GM21526 (cell line): ENCODE data around the gene CACNG1.

Source experiments
- ATAC-seq: cut with Tn5 transposase; IDR thresholded peaks from one replicate; pipeline ENCODE4 v1.9.1; 2021; ENCODE audit warnings: moderate library complexity; ENCODE audit not compliant: unreplicated experiment, low FRiP score

CACNG1 gene

GRCh38 chr17:67044016-67044772 is at the start of gene CACNG1:
Gene CACNG1 (plus strand): TSS chr17:67044554. CDS start chr17:67044661, 107 bp downstream.
- ATAC-seq: no peak

DNA sequence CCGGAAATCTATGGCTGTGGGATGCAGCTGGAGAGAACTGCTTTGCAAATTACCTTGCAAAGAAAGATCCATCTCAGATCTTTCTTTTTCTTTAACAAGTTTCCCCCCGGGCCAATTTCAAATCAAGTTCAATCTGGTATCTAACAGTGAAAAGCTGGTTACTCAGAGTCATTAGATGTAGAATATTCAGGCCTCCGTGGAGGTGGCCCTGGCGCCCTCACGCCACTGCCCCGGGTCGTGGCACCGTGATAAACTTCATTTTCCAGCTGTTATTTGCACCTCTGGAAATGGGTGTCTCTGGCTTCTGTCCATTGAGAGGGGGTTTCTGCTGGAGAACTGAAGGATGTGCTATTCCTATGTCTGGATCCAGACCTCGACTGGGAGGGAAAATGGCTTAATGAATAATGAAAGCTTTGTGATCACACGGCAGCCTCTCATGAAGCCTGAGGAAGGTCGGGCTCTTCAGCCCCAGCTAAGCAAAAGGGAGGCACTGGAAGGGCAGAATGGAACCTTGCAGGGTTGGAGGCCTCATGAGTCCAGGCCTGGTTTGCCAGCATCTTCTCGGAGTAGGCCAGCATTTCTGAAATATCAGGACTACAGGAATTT is 49.3 kb upstream of the CACNG1 start:
- ATAC-seq: no peak

DNA sequence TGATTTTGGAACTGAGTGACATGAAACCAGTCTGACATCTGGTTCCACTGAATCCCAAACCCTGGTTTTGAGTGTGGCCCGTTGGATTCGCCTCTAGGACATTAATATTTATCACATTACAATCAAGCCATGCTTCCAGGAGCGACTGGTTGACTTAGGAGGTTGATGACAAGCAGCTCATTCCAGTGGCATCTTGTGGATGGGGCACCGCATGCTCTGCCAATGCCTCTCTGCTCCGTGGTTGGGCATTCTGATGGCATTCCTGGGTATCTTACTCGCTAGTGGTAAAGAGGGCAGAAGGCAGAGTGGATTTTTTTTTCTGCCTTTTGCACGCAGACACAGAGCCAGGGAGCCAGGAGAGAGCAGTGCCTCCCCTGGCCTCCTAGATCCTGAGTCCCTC is 48.4 kb upstream of the CACNG1 start:
- no peak for ATAC-seq

GRCh38 chr17:66996926-66997325 is 47.4 kb upstream of the CACNG1 start:
- ATAC-seq: no peak

DNA sequence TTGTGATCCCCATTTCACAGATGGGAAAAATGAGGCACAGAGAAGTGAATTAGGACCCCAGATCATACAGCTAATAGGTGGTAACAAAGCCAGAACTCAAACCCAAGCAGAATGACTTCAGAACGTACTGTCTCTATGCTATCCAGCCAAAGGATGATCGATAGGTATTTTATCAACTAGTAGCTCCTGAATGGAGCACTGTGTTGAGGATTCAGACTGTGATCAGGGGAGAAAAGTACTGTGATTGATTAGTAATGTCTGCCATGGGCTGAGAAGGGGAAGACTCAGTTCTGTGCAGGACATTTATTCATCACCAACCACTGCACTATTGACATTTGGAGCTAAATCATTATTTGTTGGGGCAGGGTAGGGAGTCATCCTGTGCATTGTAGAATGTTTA is 41.1 kb upstream of the CACNG1 start:
- no peak for ATAC-seq

DNA sequence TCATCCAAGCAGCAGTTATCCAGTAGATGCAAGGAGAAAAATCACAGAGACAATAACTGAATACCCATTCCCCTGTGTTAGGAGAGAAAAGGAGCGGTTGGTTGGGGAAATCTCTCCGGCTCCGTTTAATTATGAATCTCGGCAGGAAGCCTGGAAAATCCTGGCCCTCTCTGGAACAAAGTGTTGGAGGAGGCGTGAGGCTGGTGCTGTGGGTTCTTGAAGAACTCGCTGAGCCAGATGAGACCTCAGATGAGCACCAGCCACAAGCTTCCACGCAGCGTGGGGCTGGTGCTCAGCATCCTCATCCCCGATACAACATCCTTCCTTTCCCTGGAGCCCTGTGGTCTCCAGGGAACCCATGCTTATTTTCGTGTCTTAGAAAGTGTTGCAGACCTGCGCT is 40.2 kb upstream of the CACNG1 start:
- ATAC-seq: no peak

GRCh38 chr17:67007266-67007665 is 37.1 kb upstream of the CACNG1 start:
- ATAC-seq: no peak

- ATAC-seq: no peak
These were observed 36.3 kb upstream of the CACNG1 start for GRCh38 chr17:67008101-67008500.

GRCh38 chr17:67011527-67012175 is 32.7 kb upstream of the CACNG1 start:
- peak; percentile 74 for ATAC-seq

DNA sequence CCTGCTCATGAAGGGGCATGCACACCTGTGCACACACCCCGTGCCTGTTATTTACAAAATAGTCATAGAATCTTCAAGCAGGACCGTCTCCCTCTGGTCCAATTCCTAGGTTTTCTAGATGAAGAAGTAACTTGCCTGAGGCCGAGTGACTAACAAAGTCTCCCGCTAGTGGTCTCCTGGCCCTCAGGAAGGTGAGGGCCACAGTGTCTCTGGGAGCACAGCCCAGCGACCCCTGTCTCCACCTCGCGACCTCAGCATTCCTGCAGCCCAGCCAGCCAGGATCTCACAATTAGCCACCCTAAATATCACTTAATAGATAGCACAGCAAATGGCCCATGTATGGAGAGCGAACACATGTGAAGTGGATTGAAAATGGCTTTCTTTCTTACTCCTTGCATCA is 30.5 kb upstream of the CACNG1 start:
- ATAC-seq: no peak

DNA sequence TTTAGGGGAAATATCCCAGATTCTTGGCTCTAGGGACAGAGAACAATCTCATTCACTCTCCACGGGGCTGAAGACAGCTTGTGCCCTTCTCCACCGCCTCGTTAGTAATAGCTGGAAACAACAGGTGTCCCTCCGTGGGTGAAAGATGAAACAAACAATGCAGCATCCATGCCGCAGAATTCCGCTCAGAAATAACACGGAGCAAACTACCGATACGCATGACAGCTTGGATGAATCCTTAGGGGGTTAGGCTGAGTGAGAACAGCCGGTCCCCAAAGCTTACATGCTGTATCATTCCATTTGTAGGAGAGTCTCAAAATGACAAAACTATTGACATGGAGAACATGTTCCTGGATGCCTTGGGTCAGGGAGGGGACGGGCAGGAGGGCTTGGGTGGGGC is 29.4 kb upstream of the CACNG1 start:
- ATAC-seq: no peak

GRCh38 chr17:67016039-67016762 is 28.2 kb upstream of the CACNG1 start:
- no peak for ATAC-seq

GRCh38 chr17:67017910-67018309 is 26.4 kb upstream of the CACNG1 start:
- no peak for ATAC-seq

DNA sequence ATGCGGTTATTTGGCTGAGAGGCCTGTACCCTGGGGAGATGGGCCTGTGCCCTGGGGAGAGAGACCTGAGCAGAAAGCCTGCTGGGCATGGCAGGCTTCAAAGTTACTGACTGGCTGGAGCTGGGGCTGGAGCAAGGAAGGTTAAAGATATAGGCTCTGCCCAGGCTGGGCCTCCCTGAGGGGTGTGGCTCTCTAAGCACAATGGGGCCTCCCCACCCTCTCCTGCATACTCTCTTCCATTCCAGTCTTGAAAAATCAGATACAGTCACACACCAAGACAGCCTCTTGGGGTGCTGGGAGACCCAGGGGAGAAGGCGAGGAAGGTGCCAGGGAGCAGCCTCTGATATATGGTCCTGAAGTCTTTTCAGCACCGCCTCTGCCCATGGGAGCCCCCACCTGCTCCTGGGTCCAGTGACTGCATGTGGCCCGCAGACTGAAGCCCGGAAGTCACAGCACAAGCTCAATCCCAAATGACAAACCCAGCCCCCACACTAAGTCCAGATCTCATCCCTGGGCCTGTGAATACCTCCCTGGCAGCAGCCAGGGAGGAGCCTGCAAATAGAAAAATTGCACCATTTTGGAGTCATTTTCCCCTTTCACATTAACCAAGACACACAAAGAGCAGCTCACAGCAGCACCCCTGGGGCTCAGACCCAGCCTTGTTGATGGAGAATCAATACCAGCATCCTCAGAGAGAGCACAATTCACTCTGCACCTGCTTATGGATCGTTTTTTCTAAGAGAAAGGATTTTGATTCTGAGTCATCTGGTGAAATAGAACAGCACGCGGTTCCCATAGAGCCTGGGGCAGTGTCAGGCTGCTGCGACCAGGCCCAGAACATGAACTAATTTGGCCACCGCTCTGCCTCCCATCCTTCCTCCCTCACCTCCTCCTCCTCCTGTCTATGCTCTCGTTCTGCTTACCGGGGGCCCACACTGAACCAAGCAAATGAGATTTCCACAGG is 25.6 kb upstream of the CACNG1 start:
- ATAC-seq: no peak

DNA sequence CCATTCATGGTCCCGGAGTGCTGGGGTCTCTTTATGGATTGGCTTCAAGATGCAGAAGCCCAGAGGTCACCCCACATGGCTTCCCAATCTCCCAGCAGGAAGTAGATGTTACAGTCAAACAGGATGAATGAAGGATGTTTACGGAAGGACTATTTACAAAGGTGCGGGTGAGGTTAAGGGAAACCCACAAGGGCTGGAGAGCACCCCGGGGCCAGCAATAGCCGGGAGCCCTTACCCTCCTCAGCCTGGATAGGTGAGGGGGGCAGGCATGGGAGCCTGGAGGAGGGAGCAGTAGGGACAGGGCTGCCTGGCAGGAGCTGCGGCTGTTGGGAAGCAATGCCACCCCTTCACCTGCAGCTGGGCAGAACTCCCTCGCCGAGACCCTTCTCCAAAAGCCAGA is 24.5 kb upstream of the CACNG1 start:
- no peak for ATAC-seq

DNA sequence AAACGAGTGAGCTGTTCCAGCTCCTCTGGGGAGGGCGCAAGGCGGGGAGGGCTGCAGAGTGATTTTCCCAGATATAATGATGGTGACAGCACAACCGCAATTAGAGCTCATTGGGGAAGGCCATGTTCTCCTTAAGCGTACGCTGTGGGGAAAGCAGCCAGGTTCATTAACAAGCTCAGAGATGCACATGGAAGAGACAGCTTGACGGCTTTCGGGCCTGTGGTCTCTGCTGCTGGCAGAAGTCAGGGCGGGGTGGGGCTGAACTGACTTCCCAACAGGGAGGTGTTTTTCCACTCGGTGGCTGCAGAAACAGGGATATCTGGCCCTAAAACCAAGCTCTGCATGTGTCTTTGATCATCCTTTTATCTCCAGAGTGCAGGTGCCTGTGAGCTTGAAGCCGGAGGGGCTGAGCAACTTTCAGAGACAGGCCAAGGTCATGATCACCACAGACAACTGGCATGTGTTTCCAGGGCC is 24.0 kb upstream of the CACNG1 start:
- ATAC-seq: no peak

DNA sequence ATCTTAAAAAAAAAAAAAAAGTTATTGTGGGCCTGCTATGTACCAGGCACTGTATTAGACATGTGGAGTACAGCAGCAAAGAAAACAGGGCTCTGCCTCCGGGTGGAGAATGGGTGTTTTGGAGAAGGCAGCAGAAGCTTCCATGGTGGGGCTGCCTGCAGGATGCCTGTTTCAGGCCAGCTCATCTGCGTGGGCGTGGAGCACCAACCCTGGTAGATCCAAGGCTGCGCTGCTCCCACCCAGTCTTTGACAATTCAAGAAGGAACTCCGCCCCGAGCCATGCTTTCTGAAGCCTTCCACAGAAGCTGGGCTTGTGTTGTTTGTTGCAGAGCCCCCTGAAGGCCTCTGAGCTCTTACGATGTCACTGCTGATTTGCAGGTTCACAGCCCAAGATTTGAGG is 23.2 kb upstream of the CACNG1 start:
- ATAC-seq: no peak

- no peak for ATAC-seq
These were observed 22.5 kb upstream of the CACNG1 start for GRCh38 chr17:67021743-67022450.

DNA sequence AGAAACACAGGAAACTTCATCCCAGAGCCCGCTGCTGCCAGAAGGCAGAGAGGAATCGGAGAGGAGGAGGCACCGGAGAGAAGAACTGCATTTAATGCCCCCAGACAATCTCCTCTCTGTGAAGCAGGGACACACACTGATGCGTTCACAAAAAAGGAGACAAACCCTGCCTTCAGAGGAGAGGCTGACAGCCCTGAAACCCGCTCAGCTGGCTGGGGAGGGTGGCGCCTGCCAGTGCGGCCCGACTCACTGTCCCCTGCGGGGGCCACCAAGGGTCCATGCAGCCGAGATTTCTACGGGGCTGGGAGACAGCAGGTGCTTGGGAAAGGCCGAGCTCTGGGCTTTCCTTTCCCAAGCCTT is 21.9 kb upstream of the CACNG1 start:
- ATAC-seq: no peak
